GM23338 (cell line): ENCODE results near the gene PAQR5.

Source experiments
- CREB1 ChIP-seq: fragments of 250-450 bp; sonication (Bioruptor Pico); IDR thresholded peaks from 2 replicates; pipeline ENCODE4 v1.5.0; 2020; ENCODE audit warnings: low read depth, mild to moderate bottlenecking, moderate library complexity
- EZH2 ChIP-seq: fragments of 200-600 bp; sonication (generic); IDR thresholded peaks from one replicate; pipeline ENCODE4 v1.8.0; 2017; ENCODE audit warnings: antibody characterized with exemption, mild to moderate bottlenecking, low read depth; ENCODE audit not compliant: unreplicated experiment
- EZH2phosphoT487 ChIP-seq: fragments of 200-600 bp; sonication (generic); IDR thresholded peaks from one replicate; pipeline ENCODE4 v1.8.1; 2018; ENCODE audit warnings: antibody characterized with exemption; ENCODE audit not compliant: unreplicated experiment
- JUNB ChIP-seq: IDR thresholded peaks from one replicate; pipeline ENCODE4 v1.6.1; 2016; ENCODE audit warnings: antibody characterized with exemption; ENCODE audit not compliant: unreplicated experiment
- POLR2AphosphoS5 ChIP-seq: IDR thresholded peaks from 2 replicates; pipeline ENCODE4 v1.6.1; 2016; ENCODE audit warnings: antibody characterized with exemption, low read depth
- STAT1 ChIP-seq: IDR thresholded peaks from one replicate; pipeline ENCODE4 v1.6.1; 2016; ENCODE audit warnings: antibody characterized with exemption; ENCODE audit not compliant: unreplicated experiment
- ZNF114 ChIP-seq: fragments of 250-450 bp; sonication (Bioruptor Pico); IDR thresholded peaks from 2 replicates; pipeline ENCODE4 v1.5.0; 2020; ENCODE audit warnings: mild to moderate bottlenecking, moderate library complexity
- ZNF331 ChIP-seq: fragments of 250-450 bp; sonication (Bioruptor Pico); IDR thresholded peaks from 2 replicates; pipeline ENCODE4 v1.5.0; 2020; ENCODE audit warnings: low read depth, mild to moderate bottlenecking, moderate library complexity
- TF ChIP-seq, protein P1 (sequence below), 2 experiments: fragments of 200-600 bp in 1 of 2; sonication (generic) in 1 of 2; conservative IDR thresholded peaks; 2 replicates each; pipeline versions ENCODE4 v1.5.1 to v1.6.1; 2016 to 2017; ENCODE audit warnings: antibody characterized with exemption in 2 of 2, low read depth in 2 of 2, mild to moderate bottlenecking in 2 of 2, moderate library complexity in 1 of 2
- TF ChIP-seq, protein P2 (sequence below): IDR thresholded peaks from one replicate; pipeline ENCODE4 v1.6.1; 2018; ENCODE audit warnings: antibody characterized with exemption; ENCODE audit not compliant: unreplicated experiment
- TF ChIP-seq, protein P3 (sequence below): IDR thresholded peaks from 2 replicates; pipeline ENCODE4 v1.6.1; 2016; ENCODE audit warnings: antibody characterized with exemption

DNA sequence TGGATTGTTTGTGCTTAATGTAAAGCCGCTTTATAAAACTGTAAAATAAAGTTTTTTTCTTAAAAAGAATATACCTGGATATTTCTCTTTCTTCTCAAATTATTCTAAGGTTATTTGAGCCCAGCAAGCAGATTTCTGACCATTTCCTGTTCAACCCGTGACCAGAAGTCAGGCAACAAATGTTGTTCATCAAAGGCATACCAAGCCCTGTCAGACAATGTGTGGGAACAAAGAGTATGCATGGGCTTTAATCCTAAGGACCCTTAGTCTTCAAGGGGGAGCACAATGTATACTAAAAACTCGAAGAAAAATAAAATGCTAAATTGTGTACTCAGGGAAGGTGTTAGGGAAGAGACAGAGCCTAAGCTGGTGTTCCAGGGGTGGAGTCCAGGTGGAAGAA is 26.6 kb upstream of the PAQR5 start:
- TF ChIP-seq, protein P1, sequence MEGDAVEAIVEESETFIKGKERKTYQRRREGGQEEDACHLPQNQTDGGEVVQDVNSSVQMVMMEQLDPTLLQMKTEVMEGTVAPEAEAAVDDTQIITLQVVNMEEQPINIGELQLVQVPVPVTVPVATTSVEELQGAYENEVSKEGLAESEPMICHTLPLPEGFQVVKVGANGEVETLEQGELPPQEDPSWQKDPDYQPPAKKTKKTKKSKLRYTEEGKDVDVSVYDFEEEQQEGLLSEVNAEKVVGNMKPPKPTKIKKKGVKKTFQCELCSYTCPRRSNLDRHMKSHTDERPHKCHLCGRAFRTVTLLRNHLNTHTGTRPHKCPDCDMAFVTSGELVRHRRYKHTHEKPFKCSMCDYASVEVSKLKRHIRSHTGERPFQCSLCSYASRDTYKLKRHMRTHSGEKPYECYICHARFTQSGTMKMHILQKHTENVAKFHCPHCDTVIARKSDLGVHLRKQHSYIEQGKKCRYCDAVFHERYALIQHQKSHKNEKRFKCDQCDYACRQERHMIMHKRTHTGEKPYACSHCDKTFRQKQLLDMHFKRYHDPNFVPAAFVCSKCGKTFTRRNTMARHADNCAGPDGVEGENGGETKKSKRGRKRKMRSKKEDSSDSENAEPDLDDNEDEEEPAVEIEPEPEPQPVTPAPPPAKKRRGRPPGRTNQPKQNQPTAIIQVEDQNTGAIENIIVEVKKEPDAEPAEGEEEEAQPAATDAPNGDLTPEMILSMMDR (conservative IDR thresholded peaks at IDR 0.05; ENCODE audit: low read depth in 2 of 2): no peak
- no peak for TF ChIP-seq EZH2
- TF ChIP-seq, protein P2, sequence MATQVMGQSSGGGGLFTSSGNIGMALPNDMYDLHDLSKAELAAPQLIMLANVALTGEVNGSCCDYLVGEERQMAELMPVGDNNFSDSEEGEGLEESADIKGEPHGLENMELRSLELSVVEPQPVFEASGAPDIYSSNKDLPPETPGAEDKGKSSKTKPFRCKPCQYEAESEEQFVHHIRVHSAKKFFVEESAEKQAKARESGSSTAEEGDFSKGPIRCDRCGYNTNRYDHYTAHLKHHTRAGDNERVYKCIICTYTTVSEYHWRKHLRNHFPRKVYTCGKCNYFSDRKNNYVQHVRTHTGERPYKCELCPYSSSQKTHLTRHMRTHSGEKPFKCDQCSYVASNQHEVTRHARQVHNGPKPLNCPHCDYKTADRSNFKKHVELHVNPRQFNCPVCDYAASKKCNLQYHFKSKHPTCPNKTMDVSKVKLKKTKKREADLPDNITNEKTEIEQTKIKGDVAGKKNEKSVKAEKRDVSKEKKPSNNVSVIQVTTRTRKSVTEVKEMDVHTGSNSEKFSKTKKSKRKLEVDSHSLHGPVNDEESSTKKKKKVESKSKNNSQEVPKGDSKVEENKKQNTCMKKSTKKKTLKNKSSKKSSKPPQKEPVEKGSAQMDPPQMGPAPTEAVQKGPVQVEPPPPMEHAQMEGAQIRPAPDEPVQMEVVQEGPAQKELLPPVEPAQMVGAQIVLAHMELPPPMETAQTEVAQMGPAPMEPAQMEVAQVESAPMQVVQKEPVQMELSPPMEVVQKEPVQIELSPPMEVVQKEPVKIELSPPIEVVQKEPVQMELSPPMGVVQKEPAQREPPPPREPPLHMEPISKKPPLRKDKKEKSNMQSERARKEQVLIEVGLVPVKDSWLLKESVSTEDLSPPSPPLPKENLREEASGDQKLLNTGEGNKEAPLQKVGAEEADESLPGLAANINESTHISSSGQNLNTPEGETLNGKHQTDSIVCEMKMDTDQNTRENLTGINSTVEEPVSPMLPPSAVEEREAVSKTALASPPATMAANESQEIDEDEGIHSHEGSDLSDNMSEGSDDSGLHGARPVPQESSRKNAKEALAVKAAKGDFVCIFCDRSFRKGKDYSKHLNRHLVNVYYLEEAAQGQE: no peak
- TF ChIP-seq POLR2AphosphoS5: no peak
- no peak for TF ChIP-seq EZH2phosphoT487
- TF ChIP-seq STAT1: no peak
- TF ChIP-seq CREB1: no peak
- TF ChIP-seq ZNF331 (CRISPR knock-in tag): no peak
- TF ChIP-seq ZNF114: no peak
- TF ChIP-seq, protein P3, sequence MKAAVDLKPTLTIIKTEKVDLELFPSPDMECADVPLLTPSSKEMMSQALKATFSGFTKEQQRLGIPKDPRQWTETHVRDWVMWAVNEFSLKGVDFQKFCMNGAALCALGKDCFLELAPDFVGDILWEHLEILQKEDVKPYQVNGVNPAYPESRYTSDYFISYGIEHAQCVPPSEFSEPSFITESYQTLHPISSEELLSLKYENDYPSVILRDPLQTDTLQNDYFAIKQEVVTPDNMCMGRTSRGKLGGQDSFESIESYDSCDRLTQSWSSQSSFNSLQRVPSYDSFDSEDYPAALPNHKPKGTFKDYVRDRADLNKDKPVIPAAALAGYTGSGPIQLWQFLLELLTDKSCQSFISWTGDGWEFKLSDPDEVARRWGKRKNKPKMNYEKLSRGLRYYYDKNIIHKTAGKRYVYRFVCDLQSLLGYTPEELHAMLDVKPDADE: no peak
- no peak for TF ChIP-seq JUNB
